Measurements from ENCODE around the gene TMEM184A. TPM values are rescaled to one million over a fixed set of nuclear protein-coding genes. Genes with fewer than 3 reads are reported as not detected.

The TMEM184A gene
- total and polyA plus RNA-seq, 2 of the 8 experiments (the other 6 are each of a cell fraction or from before 2014, with no cell fraction given) = 1.8 to 2.1 TPM

- ChIA-PET CTCF (ENCODE audit: partially characterized antibody) (interaction anchor here (0.6 to 1.0 kb wide), 2 partner anchors 8 to 47 kb away, joined by 3 read pairs; partner anchors contain the start of gene INTS1), POLR2A (ENCODE audit: partially characterized antibody) (interaction anchor here (0.6 to 0.7 kb wide), 2 partner anchors 21 to 851 kb away, joined by 3 to 6 read pairs; no protein-coding TSS in a partner anchor)
- DNase-seq (ENCODE audit: low read depth in 1 of 2, low spot score in 2 of 2) = no peak
- Histone ChIP-seq H3K23ac (ENCODE audit: insufficient read length) (no peak overlapping the region), H2BK12ac (ENCODE audit: low read depth, low read length) (no peak overlapping the region), H3K79me2 (ENCODE audit: control insufficient read depth in 1 of 2, insufficient read depth in 2 of 2, low read length in 2 of 2) (no peaks in the 10 kb centered on the region), H4K91ac (replicated peaks; ENCODE audit: insufficient read length, low read length) (no peak overlapping the region), H2BK120ac (replicated peaks; ENCODE audit: low read depth, low read length) (no peak overlapping the region), H3K9ac (replicated peaks in 1 of 4; ENCODE audit: extremely low read depth in 1 of 4, low read depth in 3 of 4, low read length in 3 of 4) (no peak overlapping the region; a peak in 1 of 7 replicates), H4K20me1 (replicated peaks in 1 of 2; ENCODE audit: control insufficient read depth in 1 of 2, insufficient read depth in 2 of 2, low read length in 2 of 2) (no peaks in the 10 kb centered on the region), H3K4me2 (ENCODE audit: insufficient read depth in 1 of 2, low read depth in 2 of 2, low read length in 2 of 2) (no peak overlapping the region), H2BK5ac (ENCODE audit: low read depth, low read length) (no peak overlapping the region), H2BK15ac (ENCODE audit: low read length) (peak overlapping the region; percentile 72; the same call in 1 of the 2 replicates), H3K4me1 (replicated peaks in 1 of 4; ENCODE audit: control insufficient read depth in 3 of 4, insufficient read depth in 4 of 4, low read length in 3 of 4) (no peaks in the 10 kb centered on the region), H3K27ac (ENCODE audit: low read depth, low read length) (no peak overlapping the region), H3K18ac (ENCODE audit: extremely low read depth, low read length) (no peak overlapping the region), H3K4ac (replicated peaks; ENCODE audit: insufficient read length, low read depth, low read length) (no peak overlapping the region), H3K4me3 (ENCODE audit: extremely low read depth in 1 of 4, insufficient read depth in 2 of 4, low read depth in 3 of 4, low read length in 4 of 4) (no peak overlapping the region), H3K9me3 (ENCODE audit: insufficient read depth in 2 of 2, low read depth in 1 of 2, low read length in 1 of 2) (no peaks in the 10 kb centered on the region), H4K5ac (ENCODE audit: insufficient read length, low read depth, low read length) (no peak overlapping the region), H3K79me1 (ENCODE audit: low read depth, low read length) (no peaks in the 10 kb centered on the region), H2AFZ (ENCODE audit: low read length) (no peak overlapping the region), H2BK20ac (ENCODE audit: low read length) (no peak overlapping the region), H3K23me2 (ENCODE audit: low read depth, low read length) (no peaks in the 10 kb centered on the region), H2AK5ac (ENCODE audit: low read depth, low read length) (no peak overlapping the region), H4K8ac (ENCODE audit: extremely low read depth, insufficient read depth, low read length) (peak overlapping the region; percentile 51), H3K56ac (replicated peaks; ENCODE audit: insufficient read length, low read depth, low read length) (no peak overlapping the region), H3K27me3 (replicated peaks in 1 of 4; ENCODE audit: control insufficient read depth in 3 of 4, extremely low read depth in 1 of 4, insufficient read depth in 3 of 4, low read length in 3 of 4) (no peaks in the 10 kb centered on the region), H3K36me3 (ENCODE audit: control insufficient read depth in 2 of 4, insufficient read depth in 4 of 4, low read length in 3 of 4) (no peaks in the 10 kb centered on the region), H3K14ac (ENCODE audit: insufficient read length) (no peak overlapping the region)
- no peak for FAIRE-seq
- WGBS, 2 experiments (ENCODE audit: extremely low coverage in 1 of 2, insufficient coverage in 1 of 2, insufficient read length in 1 of 2, insufficient replicate concordance in 2 of 2, low coverage in 1 of 2, low lambda C conversion rate in 2 of 2, missing lambda C conversion rate in 1 of 2) = 90% methylated on average over 35 of the region's 35 CpGs; no CpG with 5 or more reads in 1 of the 2 experiments
- TF ChIP-seq KDM1A (IDR thresholded peaks at IDR 0.05; ENCODE audit: borderline replicate concordance, low read length) = peak; percentile 45; the same call in 1 of the 2 replicates
- TF ChIP-seq RNF2 (IDR thresholded peaks at IDR 0.05; ENCODE audit: borderline replicate concordance, low read depth, low read length, missing control alignments, poor library complexity, severe bottlenecking) = no peak
- no peak for TF ChIP-seq EZH2 (IDR thresholded peaks at IDR 0.05; ENCODE audit: low read depth, low read length, severe bottlenecking)
These were observed 43.0 kb downstream of the TMEM184A start for GRCh38 chr7:1512781-1513656.
